ENCODE measurements around the gene PTPRE.

The PTPRE gene

GRCh38 chr10:127979045-127979444 lies 72.1 kb downstream of the PTPRE start:
- no peak for DNase-seq (ENCODE audit: low read depth in 2 of 2)

DNA sequence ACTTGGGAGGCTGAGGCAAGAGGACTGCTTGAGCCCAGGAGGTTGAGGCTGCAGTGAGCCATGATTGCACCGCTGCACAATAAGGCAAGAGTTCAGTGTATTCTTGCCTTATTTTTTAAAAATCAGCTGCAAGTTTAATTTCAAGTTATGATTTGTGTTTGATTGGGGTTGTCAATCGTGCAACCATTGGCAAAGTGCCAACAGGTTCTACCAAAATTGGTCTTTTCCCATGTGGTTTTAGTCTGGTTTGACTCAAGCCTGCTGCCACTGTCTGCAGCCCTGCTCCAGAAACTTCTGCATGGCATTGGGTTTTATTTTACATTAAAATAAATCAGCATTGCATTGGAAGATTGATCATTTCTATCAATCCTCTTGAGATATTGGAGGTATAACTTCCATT lies 72.7 kb downstream of the PTPRE start:
- DNase-seq (ENCODE audit: low read depth in 2 of 2) = no peak

DNA sequence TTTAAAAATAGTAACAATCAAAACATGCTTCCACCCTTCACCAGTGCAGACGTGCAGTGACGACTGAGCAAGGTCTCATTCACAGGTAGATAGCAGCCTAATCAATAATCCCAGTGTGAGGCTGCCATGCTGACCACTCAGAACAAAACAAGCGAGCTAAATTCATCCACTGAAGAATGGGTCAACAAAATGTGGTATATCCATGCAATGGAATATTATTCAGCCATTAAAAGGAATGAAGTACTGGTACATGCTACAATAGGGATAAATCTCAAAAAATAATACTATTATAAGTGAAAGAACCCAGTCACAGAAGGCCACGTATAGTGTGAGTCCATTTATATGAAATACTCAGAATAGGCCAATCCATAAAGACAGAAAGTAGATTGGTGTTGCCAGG lies 74.0 kb downstream of the PTPRE start:
- no peak for DNase-seq (ENCODE audit: low read depth in 2 of 2)

DNA sequence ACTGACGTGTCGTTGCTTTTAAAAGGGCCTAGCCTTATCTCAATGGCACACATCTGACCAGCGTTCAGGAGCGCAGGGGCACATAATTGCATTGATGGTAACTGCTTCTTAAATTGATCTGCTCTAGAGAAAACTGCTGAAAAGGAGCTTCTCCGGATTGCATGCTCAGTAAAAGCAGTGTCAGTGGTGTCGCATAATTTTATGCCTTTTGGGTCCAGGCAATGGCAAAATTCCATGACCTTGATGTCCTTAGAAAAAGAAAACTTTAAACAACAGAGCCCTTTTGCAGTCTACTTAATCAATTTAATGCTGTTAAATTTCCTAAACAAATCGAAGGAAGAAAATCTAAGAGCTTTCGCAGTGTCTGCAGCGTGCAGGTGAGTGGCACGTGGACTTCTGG lies 75.7 kb downstream of the PTPRE start:
- DNase-seq (ENCODE audit: low read depth in 2 of 2) = no peak

DNA sequence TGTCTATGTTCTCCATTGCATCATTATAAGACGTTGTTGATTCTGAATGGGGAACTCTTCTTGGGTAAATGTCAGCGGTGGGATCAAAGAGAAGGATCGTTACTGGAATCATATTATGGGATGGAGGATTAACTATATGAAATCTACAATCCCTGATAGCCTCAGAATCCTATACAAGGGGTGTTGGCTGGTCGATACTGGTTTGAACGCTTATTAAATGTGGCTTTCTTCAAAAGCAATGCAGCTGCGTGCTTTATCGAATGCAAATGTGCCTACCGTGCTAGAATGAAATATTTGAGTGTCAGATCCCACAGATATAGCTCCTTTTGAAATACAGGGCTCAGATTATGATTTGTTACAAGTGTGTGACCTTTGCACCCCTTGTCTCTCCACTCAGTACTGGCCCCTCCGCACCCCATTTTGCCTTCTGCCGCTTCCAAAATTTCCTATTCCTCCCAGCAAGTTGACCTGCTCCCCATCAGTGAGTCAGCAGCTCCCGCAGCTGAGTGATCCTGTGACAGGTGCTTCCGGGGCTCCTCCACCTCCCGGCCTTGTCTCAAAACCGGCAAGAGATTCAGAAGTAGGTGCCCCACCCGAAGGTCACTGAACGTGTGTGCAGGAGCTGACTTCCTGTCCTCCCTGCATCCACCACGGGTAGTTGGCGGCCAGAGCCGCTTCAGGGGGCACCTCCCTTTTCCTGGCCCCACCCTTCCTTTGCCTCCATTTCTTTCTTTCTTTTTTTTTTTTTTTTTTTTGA lies 76.6 kb downstream of the PTPRE start:
- no peak for DNase-seq (ENCODE audit: low read depth in 2 of 2)

- no peak for DNase-seq (ENCODE audit: low read depth in 2 of 2)
These were observed 78.0 kb downstream of the PTPRE start for GRCh38 chr10:127984945-127985344.

DNA sequence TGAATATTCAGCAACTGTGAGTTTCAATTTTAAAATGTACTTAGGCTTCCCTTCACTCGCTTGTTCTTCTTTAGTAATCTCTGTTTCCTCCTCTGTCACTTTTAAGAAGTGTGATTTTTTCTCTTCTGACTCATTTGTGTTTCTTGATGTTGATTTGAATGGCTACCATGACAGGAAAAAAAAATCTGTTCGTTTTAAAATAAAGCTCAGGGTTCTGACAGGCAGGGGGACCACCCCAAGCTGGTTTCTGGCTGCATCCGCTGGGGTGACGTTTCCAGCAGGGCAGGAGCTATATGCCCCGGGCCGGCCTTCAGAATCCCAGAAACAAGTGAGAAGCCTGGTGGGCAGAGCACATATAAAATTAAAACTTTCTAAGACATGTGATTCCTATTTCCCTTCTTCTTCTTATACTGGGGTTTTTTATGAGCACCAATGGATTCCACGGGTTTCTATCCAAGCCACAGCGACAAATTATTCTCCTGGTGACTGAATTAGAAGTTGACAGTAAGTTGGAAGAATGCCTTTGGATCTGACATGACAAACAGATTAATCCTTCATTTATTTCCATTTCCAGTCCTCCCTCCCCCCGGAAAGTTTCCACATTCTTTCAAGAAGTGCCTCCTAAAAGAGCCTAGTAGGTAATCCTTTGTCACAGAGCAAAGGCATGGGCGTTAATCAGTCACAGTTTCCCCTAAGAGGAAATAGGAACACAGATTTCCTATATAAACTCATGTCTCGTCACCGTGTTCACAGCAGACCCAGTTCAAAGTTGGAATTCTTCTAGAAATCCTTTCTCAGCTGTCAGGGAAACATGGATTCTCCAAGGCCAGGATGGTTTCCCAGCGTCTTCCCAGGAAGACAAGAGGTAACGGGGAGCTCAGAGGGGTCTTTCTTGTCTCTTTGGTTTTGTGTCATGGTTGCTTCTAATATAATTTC lies 79.9 kb downstream of the PTPRE start:
- DNase-seq (ENCODE audit: low read depth in 2 of 2) = no peak

DNA sequence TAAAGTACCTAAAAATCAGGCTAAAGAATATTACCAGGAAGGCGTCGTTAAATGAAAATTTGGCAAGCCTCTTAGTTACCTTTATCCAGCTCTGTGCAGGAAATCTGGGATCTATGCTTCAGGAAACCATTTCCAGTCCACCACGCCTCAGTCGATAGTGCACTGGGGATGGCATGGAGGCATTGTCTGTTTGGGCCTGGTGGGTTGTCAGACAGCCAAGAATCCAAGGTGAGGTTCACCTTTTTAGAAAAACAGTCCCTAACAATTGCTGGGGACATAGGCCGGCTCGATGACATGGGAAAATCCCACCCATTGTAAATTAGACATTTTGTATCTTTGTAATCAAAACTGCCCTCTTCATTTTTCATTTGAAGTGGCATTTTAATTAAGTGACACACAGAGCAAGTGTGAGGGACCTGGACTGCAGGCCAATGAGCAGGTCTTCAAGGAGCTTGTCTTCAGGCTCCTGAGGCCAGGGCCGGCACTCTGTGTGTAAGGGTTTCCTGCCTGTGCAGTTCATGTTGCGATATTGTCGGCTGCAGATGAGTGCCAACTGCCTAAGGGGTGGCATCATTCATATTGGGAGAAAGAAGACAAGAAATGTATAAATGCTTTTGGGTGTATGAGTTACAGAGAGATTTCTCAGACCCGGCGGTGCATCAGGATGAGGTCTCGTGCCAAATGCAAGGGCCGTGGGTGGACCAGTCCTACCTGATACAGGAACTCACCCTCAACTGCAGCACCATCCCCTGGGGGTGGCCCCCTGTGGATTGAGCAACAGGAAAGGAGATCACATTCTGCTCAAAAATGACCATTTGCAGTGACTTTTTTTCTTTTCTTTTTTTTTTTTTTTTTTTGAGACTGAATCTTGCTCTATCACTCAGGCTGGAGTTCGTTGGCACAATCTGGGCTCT lies 80.8 kb downstream of the PTPRE start:
- no peak for DNase-seq (ENCODE audit: low read depth in 2 of 2)

DNA sequence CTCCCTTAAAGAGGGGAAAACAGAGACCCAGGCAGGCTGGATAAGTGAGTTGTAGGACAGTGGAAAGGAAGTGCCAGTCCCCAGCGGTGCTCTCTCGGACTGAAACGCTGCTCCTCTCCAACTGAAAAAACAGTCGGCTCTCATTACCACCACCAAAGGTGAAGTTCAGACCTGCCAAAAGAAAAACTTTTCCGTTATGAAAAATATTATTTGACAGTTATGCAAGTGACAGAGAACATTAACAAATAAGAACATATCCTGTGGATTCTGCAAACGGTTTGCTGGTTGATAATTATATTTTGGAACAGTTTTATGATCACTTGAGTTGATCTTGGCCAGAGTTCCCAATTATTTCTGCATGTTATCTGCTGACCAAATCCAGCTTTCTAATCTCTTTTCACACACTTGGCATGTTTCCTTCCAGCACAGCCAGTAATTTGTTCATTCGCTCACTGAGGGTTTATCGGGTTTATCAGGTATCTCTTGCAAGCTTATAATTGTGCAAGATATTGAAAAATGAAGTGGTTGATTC lies 82.6 kb downstream of the PTPRE start:
- DNase-seq (ENCODE audit: low read depth in 2 of 2) = no peak

DNA sequence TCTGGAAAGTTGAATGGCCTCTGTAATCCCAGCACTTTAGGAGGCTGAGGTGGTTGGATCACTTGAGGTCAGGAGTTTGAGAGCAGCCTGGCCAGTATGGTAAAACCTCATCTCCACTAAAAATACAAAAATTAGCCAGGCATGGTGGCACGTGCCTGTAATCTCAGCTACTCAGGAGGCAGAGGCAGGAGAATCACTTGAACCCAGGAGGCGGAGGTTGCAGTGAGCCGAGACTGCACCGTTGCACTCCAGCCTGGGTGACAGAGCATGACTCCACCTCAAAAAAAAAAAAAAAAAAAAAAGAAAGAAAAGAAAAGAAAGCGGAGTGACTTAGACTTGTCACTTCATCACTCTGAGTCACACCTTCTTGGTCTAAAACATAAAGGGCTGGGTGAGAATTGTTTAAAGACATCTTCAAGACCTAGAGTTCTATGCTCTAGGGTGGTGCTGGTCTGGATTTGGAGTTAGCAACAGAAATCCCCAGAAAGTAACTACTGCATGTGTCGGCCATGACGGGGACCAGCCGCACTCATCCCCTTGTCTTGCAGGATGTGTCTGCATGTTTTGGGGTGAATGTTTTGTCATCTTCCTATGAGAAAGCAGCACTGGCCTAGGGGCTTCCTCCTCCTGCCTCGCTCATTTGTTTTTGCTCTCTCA lies 83.4 kb downstream of the PTPRE start:
- DNase-seq (ENCODE audit: low read depth in 2 of 2) = peak in 1 of 2 experiments; percentile 35

DNA sequence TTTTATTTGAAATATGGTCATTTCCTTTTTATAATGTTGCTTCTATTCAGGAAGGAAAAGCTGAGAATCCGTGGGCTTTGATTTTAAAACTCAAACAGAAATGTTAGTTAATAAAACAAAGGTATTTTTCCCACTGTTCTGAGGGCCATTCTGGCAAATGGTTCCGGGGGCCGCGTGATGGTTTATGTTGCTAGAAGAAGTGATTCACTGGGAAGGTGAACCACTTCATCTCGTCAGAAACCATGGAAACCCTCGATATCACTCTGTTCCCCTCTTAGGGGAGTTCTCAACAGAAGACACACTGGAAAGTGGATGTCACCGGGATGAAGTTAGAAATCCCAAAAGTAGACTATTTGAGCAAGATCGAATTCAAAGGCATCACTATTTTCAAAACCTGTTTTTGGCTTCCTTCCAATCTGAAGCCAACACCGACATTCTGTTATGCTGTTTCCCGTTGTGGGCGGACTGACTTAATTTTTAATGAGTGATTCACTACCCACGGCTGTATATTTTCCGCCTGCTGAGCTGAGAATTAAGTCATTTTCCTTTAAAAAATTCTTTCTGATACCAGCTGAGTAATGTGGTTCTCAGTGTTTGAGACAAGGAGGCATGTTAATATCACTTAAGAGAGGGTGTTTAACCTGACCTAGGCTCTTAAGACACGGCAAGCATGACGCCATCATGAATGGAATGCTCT lies 84.1 kb downstream of the PTPRE start:
- DNase-seq (ENCODE audit: low read depth in 2 of 2) = peak; percentile 44 to 59

DNA sequence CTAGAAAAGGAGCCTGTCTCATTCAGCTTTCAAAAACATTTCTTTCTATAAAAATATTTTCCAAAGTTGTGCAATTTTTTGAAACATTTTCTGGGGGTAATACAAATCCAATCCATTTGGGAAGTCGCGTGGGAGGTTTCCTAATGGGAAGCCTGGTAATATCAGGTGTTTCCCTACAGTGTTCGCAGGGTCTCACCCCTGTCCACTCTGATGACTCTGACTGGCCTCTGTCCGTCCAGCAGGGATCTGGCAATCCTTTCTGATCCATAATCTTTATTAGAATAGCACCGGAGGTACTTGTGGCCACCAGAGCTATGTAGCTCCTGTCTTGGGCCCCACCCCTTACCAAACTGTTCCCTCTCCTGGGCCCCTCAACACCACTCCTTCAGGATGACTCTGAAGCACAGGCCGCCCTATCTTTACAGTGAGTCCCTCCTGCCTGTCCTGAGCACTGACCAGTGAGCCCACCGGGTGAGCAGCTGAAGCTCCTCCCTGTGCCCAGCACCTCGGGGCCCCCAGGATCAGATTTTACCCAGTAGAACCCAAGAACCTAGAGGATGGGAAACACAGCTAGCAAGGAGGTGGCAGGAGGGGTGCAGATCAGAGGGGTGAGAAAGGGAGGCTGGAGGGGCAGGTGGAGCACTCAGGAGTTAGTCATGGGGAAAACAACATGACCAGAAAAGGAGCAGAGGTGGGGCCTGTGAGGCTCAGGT lies 84.8 kb downstream of the PTPRE start:
- DNase-seq (ENCODE audit: low read depth in 2 of 2) = no peak

GRCh38 chr10:127992376-127992775 lies 85.5 kb downstream of the PTPRE start:
- DNase-seq (ENCODE audit: low read depth in 2 of 2) = no peak

- no peak for DNase-seq (ENCODE audit: low read depth in 2 of 2)
These were observed 86.3 kb downstream of the PTPRE start for GRCh38 chr10:127993056-127993690.

GRCh38 chr10:127995939-127996338 lies 89.0 kb downstream of the PTPRE start:
- DNase-seq (ENCODE audit: low read depth in 2 of 2) = no peak

DNA sequence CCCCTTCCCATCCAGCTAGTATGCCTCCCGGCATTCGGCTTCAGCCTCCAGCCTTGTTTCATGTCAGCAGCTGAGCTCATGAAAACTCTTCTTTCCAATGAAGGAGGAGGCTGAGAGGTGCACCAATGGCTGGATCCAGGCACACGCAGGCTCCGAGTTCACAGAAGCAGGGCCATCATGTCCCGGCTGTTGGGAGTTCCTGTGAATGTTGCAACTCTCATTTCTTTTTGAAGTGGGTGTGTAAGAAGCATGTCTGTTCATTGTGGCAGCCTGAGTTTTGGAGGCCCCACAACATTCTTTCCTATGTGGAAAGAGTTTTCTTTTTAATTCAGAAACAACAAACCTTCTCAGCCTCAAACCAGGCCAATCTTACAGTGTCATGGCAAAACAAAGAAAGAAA lies 89.7 kb downstream of the PTPRE start:
- no peak for DNase-seq (ENCODE audit: low read depth in 2 of 2)

DNA sequence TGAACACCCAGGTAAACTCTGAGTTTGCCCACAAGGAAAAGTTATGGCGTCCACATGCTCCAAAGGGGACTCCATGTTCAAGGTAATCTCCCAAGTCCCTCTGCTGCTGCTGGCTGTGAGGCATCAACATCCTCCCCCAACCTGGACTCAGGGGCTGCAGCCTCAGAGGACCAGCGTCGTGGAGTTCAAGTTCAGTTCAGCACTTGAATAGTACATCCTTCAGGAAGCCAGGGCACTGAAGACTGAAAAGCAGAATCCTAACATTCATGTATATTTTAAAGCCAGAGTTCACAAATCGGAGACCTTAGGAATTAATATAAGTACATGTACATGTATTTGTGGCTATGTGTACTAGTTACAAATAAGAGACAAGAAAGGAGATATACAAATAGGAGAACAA lies 90.4 kb downstream of the PTPRE start:
- DNase-seq (ENCODE audit: low read depth in 2 of 2) = no peak

DNA sequence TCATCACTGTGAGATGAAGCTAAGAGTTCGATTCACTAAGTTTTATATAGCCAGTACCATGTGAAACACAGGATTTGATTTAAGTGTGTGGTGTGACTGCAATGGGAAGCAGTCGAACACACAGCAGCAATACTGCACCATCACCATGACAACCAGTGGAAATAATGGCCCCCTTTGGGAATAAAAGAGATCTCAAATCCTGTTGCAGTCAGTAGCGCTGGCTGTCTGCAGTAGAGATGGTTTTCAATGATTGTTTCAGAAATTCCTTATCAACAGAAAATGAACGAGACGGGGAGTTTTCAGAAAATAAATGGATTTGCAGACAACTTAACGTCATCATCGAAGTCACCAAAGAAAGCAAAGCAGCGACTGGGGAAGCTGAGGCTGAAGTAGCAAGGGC lies 91.0 kb downstream of the PTPRE start:
- DNase-seq (ENCODE audit: low read depth in 2 of 2) = no peak

GRCh38 chr10:127998501-127999144 lies 91.7 kb downstream of the PTPRE start:
- no peak for DNase-seq (ENCODE audit: low read depth in 2 of 2)

Measured in stimulated activated CD4-positive, alpha-beta T cell treated with anti-CD3 and anti-CD28 coated beads, Interleukin-12 subunit alpha, Interleukin-12 subunit beta, amount 100 ng/mL, for 24 hours (primary cell).